IPS DF 6.9 (cell line): ENCODE data around the gene ADAM17.

Experiments
- DNase-seq: peaks from one replicate; pipeline ENCODE4 v3.0.0-alpha.2; 2013; ENCODE audit warnings: low read depth, low spot score
- H3K27ac ChIP-seq: one replicate; pipeline ENCODE4 v1.5.1; 2013; ENCODE audit warnings: low read length, control low read depth
- H3K27me3 ChIP-seq: 2 replicates; pipeline ENCODE4 v1.6.1; 2013; ENCODE audit warnings: mild to moderate bottlenecking, low read length; ENCODE audit not compliant: control insufficient read depth, insufficient read depth
- H3K36me3 ChIP-seq: 2 replicates; pipeline ENCODE4 v1.6.1; 2013; ENCODE audit warnings: low read length; ENCODE audit not compliant: control insufficient read depth, insufficient read depth
- H3K4me1 ChIP-seq: 2 replicates; pipeline ENCODE4 v1.6.1; 2013; ENCODE audit warnings: low read length; ENCODE audit not compliant: control insufficient read depth, insufficient read depth
- H3K4me3 ChIP-seq: 2 replicates; pipeline ENCODE4 v1.5.1; 2013; ENCODE audit warnings: mild to moderate bottlenecking, low read length
- H3K9me3 ChIP-seq: 2 replicates; pipeline ENCODE4 v1.6.1; 2013; ENCODE audit warnings: low read length, inconsistent platforms; ENCODE audit not compliant: control insufficient read depth, insufficient read depth
- WGBS: extraction: QIAGEN DNeasy Blood & Tissue Kit; methylation state at CpG from one replicate; pipeline ENCODE4 v1.1.7; 2013; ENCODE audit warnings: mixed read lengths, missing lambda C conversion rate; ENCODE audit not compliant: insufficient read length, insufficient coverage; 5-methylcytosine and 5-hydroxymethylcytosine counted together

Gene ADAM17

DNA sequence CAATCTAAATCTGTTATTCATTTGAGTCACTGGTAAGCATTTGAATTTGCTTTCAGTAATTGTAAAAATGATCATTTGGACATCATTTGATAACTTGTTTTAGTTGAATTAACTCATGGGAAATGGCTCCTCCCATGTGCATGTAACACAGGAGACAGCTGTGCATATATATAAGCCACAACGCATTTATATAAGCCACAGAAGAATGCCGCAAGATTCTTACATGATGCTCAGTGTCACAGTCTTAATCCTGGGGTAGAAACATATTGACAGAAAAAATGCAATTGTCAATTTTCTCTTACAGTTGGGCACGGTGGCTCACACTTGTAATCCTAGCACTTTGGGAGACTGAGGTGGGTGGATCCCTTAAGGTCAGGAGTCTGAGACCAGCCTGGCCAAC lies 94.6 kb downstream of the ADAM17 start:
- H3K4me1 ChIP-seq, result no peaks in the 10 kb centered on the region; the same call in 1 of the 2 replicates
- H3K4me3 ChIP-seq, result no peak overlapping the region
- DNase-seq, result no peak
- peaks cover 8% of the 10 kb centered on the region; the same call in 1 of the 2 replicates for H3K36me3 ChIP-seq
- H3K27me3 ChIP-seq, result no peaks in the 10 kb centered on the region; the same call in 1 of the 2 replicates
- H3K27ac ChIP-seq, result no peak overlapping the region
- no peaks in the 10 kb centered on the region for H3K9me3 ChIP-seq
- no CpG with 5 or more reads among the region's 3 CpGs for WGBS

GRCh38 chr2:9460441-9461017 lies 95.1 kb downstream of the ADAM17 start:
- Histone ChIP-seq H3K4me1 (no peaks in the 10 kb centered on the region), H3K27ac (no peak overlapping the region), H3K36me3 (peaks cover 6% of the 10 kb centered on the region; the same call in 1 of the 2 replicates), H3K9me3 (no peaks in the 10 kb centered on the region), H3K4me3 (no peak overlapping the region), H3K27me3 (no peaks in the 10 kb centered on the region; the same call in 1 of the 2 replicates)
- WGBS, result no CpG with 5 or more reads among the region's 3 CpGs
- DNase-seq, result no peak

- Histone ChIP-seq H3K9me3 (no peaks in the 10 kb centered on the region), H3K36me3 (peaks cover 7% of the 10 kb centered on the region; the same call in 1 of the 2 replicates)
- no CpG with 5 or more reads among the region's 1 CpG for WGBS
Observed at GRCh38 chr2:9451231-9451630, 104.4 kb downstream of the ADAM17 start.

GRCh38 chr2:9445089-9445488 lies 110.5 kb downstream of the ADAM17 start:
- H3K27me3 ChIP-seq, result no peaks in the 10 kb centered on the region
- no peaks in the 10 kb centered on the region for H3K9me3 ChIP-seq
- no peak overlapping the region for H3K4me3 ChIP-seq
- H3K36me3 ChIP-seq, result peaks cover 24% of the 10 kb centered on the region; the same call in 1 of the 2 replicates
- no peak for DNase-seq
- no CpG with 5 or more reads among the region's 7 CpGs for WGBS
- H3K27ac ChIP-seq, result no peak overlapping the region
- H3K4me1 ChIP-seq, result no peaks in the 10 kb centered on the region

More at GRCh38 chr2:9451231-9451630, 104.4 kb downstream of the ADAM17 start:
- H3K4me3 ChIP-seq, result no peak overlapping the region
- H3K27me3 ChIP-seq, result no peaks in the 10 kb centered on the region
- no peak for DNase-seq
- H3K27ac ChIP-seq, result no peak overlapping the region
- no peaks in the 10 kb centered on the region for H3K4me1 ChIP-seq

DNA sequence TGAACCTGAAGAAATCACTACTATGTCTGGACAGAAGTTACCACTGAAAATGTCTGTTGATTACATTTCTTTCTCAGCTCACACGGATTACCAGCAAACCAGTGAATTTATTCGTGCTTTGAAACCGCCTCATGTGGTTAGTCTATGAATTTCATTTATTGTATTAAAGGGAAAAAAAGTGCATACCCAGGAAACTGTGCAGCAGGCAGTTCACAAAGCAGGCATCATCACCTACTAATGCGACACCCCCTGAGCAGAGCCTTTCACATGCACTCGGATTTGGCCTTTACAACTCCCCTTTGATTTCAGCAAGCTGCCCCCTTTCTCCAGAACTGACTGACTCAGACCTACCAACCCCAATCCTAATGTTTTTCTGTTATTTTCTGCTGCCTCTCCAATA lies 112.1 kb downstream of the ADAM17 start:
- Histone ChIP-seq H3K27ac (no peak overlapping the region), H3K4me3 (no peak overlapping the region), H3K27me3 (no peaks in the 10 kb centered on the region), H3K36me3 (peaks cover 24% of the 10 kb centered on the region; the same call in 1 of the 2 replicates), H3K9me3 (no peaks in the 10 kb centered on the region), H3K4me1 (no peaks in the 10 kb centered on the region)
- no CpG with 5 or more reads among the region's 5 CpGs for WGBS
- no peak for DNase-seq

DNA sequence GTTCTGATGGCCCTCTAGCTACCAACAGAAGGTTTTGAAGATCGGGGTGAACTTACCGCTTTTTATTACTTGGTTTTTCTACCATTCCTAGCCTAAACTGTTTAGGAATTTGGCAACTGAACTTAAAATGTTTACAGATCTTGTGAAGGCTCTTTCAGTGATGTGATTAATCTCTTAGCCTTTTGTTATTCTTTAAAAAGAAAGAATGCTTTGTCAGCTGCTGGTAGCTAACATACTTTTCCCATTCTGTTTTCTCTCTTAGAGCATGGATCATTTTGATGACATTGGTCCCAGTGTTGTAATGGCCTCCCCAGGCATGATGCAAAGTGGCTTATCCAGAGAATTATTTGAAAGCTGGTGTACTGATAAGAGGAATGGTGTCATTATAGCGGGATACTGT lies 114.1 kb downstream of the ADAM17 start:
- H3K9me3 ChIP-seq, result no peaks in the 10 kb centered on the region
- peaks cover 26% of the 10 kb centered on the region; the same call in 1 of the 2 replicates for H3K36me3 ChIP-seq
- H3K4me3 ChIP-seq, result no peak overlapping the region
- H3K27me3 ChIP-seq, result no peaks in the 10 kb centered on the region
- no peaks in the 10 kb centered on the region for H3K4me1 ChIP-seq
- DNase-seq, result no peak
- H3K27ac ChIP-seq, result no peak overlapping the region
- no CpG with 5 or more reads among the region's 3 CpGs for WGBS

DNA sequence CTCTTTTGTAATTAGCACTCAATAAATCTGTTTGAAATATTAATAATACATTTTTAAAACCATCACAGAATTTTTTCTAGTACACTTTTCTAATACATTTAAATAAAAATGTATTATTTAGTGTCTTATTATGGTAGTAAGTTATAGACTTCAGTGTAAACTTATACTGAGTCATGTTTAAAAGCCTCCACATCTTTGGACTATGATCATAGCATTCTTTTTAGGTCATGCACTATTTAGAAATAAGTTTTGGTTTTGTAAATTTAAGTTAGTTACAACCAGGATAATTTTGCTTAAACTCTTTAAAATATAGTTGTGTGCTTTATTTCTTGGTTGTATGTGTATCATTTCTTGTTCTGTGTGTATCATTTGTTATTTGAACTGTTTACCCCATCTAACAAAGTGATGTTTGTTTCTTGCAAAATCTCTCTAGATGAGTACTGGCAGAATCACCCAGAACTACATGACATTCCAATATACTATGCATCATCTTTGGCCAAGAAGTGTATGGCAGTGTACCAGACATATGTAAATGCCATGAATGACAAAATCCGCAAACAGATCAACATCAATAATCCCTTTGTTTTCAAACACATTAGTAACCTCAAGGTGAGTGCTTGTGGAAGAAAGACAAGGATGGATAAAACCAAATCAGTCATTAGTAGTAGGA lies 115.4 kb downstream of the ADAM17 start:
- no peaks in the 10 kb centered on the region for H3K4me1 ChIP-seq
- no peak for DNase-seq
- no peaks in the 10 kb centered on the region for H3K27me3 ChIP-seq
- no peak overlapping the region for H3K4me3 ChIP-seq
- no peak overlapping the region for H3K27ac ChIP-seq
- H3K36me3 ChIP-seq, result peaks cover 20% of the 10 kb centered on the region; the same call in 1 of the 2 replicates
- H3K9me3 ChIP-seq, result no peaks in the 10 kb centered on the region
- WGBS, result no CpG with 5 or more reads among the region's 1 CpG

- no peak overlapping the region for H3K4me3 ChIP-seq
- H3K27ac ChIP-seq, result no peak overlapping the region
- no peaks in the 10 kb centered on the region for H3K4me1 ChIP-seq
- no peaks in the 10 kb centered on the region for H3K9me3 ChIP-seq
- no peaks in the 10 kb centered on the region for H3K27me3 ChIP-seq
- no CpG with 5 or more reads among the region's 1 CpG for WGBS
- peaks cover 20% of the 10 kb centered on the region; the same call in 1 of the 2 replicates for H3K36me3 ChIP-seq
- DNase-seq, result no peak
Observed at GRCh38 chr2:9439536-9439935, 116.1 kb downstream of the ADAM17 start.
